A673 (cell line): Measurements from ENCODE around the gene PTPRR. TPM values are rescaled to one million over a fixed set of nuclear protein-coding genes. Genes with fewer than 3 reads are reported as not detected.

Experiments used
- BruUV-seq: library from RNA; stranded (reverse); fragments of 400-500 nt; replicated peaks from 2 replicates; lab custom pipeline; 2021; lab: Mats Ljungman, UMichigan
- CTCF ChIA-PET: fragments of 300-600 bp; sonication (Branson Sonifier 250); formaldehyde crosslinking; loops from one replicate; lab custom pipeline; 2022; ENCODE audit warnings: antibody characterized with exemption; lab: Charles Lee
- POLR2A ChIA-PET: fragments of 300-600 bp; sonication (Branson Sonifier 250); formaldehyde crosslinking; loops from one replicate; lab custom pipeline; 2022; ENCODE audit warnings: antibody characterized with exemption; ENCODE audit not compliant: low non-redundant PET; lab: Charles Lee
- DNase-seq: peaks from one replicate; pipeline ENCODE4 v3.0.0-alpha.2; 2015; ENCODE audit warnings: low spot score
- H3K27ac ChIP-seq: fragments of 200-600 bp; sonication (generic); 2 replicates; pipeline ENCODE4 v1.5.1; 2016; ENCODE audit warnings: mixed run types, low read depth, mild to moderate bottlenecking, mixed read lengths, antibody characterized with exemption, low read length; ENCODE audit not compliant: poor library complexity, severe bottlenecking
- H3K27me3 ChIP-seq: fragments of 200-600 bp; sonication (generic); replicated peaks from 2 replicates; pipeline ENCODE4 v1.6.1; 2017; ENCODE audit warnings: mixed run types, low read depth, mild to moderate bottlenecking, mixed read lengths, antibody characterized with exemption, low read length; ENCODE audit not compliant: insufficient read depth, poor library complexity
- H3K36me3 ChIP-seq: fragments of 200-600 bp; sonication (generic); 2 replicates; pipeline ENCODE4 v1.6.1; 2016; ENCODE audit warnings: mixed run types, mild to moderate bottlenecking, mixed read lengths, antibody characterized with exemption, low read length; ENCODE audit not compliant: insufficient read depth, poor library complexity, severe bottlenecking
- H3K4me1 ChIP-seq: fragments of 200-600 bp; sonication (generic); 2 replicates; pipeline ENCODE4 v1.6.1; 2017; ENCODE audit warnings: mixed run types, mild to moderate bottlenecking, mixed read lengths, antibody characterized with exemption, low read length; ENCODE audit not compliant: insufficient read depth, poor library complexity, severe bottlenecking
- H3K4me3 ChIP-seq: fragments of 200-600 bp; sonication (generic); 2 replicates; pipeline ENCODE4 v1.5.1; 2016; ENCODE audit warnings: low read depth, mixed run types, mild to moderate bottlenecking, mixed read lengths, low read length; ENCODE audit not compliant: poor library complexity, severe bottlenecking
- H3K9me3 ChIP-seq: fragments of 200-600 bp; sonication (generic); 2 replicates; pipeline ENCODE4 v1.6.1; 2016; ENCODE audit warnings: mixed run types, low read depth, mild to moderate bottlenecking, mixed read lengths, antibody characterized with exemption, low read length; ENCODE audit not compliant: poor library complexity, severe bottlenecking
- EZH2 ChIP-seq: fragments of 200-600 bp; sonication (generic); IDR thresholded peaks from 2 replicates; pipeline ENCODE4 v1.6.1; 2017; ENCODE audit warnings: borderline replicate concordance, low read depth, mild to moderate bottlenecking, mixed read lengths, antibody characterized with exemption, low read length; ENCODE audit not compliant: poor library complexity, severe bottlenecking
- intact Hi-C: fragments of 100-400 bp; cut with micrococcal nuclease; formaldehyde crosslinking; loops from one replicate; pipeline ENCODE4 v1.10.0; 2022; ENCODE audit not compliant: unreplicated experiment
- total RNA-seq: library from RNA; stranded (reverse); gene quantifications from 2 replicates; pipeline ENCODE4 v1.2.3, GENCODE V29; 2021
- TF ChIP-seq, protein P1 (sequence below): fragments of 300-800, 200-600 bp; sonication (generic); conservative IDR thresholded peaks from 2 replicates; pipeline ENCODE4 v1.5.1; 2017; ENCODE audit warnings: low read depth, mild to moderate bottlenecking, antibody characterized with exemption, low read length, moderate library complexity, mixed read lengths

The PTPRR gene
- total RNA-seq, 1 experiment from 2014 or later, result not detected

GRCh38 chr12:70590549-70591226 lies 329.9 kb downstream of the PTPRR start:
- Histone ChIP-seq H3K4me3 (no peak overlapping the region), H3K27ac (no peak overlapping the region), H3K27me3 (no peaks in the 10 kb centered on the region), H3K36me3 (no peaks in the 10 kb centered on the region), H3K9me3 (no peaks in the 10 kb centered on the region), H3K4me1 (no peaks in the 10 kb centered on the region)
- BruUV-seq, result no TSS peak
- intact Hi-C loops, result loop anchor here (1.0 kb wide), 1 partner anchor 128 kb away; no protein-coding TSS in a partner anchor
- TF ChIP-seq EZH2, result no peak
- TF ChIP-seq, protein P1, sequence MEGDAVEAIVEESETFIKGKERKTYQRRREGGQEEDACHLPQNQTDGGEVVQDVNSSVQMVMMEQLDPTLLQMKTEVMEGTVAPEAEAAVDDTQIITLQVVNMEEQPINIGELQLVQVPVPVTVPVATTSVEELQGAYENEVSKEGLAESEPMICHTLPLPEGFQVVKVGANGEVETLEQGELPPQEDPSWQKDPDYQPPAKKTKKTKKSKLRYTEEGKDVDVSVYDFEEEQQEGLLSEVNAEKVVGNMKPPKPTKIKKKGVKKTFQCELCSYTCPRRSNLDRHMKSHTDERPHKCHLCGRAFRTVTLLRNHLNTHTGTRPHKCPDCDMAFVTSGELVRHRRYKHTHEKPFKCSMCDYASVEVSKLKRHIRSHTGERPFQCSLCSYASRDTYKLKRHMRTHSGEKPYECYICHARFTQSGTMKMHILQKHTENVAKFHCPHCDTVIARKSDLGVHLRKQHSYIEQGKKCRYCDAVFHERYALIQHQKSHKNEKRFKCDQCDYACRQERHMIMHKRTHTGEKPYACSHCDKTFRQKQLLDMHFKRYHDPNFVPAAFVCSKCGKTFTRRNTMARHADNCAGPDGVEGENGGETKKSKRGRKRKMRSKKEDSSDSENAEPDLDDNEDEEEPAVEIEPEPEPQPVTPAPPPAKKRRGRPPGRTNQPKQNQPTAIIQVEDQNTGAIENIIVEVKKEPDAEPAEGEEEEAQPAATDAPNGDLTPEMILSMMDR, result no peak
- CTCF ChIA-PET, result interaction anchor here (0.7 to 0.8 kb wide), 3 partner anchors 134 to 690 kb away, joined by 6 to 8 read pairs (median 7); no protein-coding TSS in a partner anchor
- POLR2A ChIA-PET, result no interaction called here
- no peak for DNase-seq

DNA sequence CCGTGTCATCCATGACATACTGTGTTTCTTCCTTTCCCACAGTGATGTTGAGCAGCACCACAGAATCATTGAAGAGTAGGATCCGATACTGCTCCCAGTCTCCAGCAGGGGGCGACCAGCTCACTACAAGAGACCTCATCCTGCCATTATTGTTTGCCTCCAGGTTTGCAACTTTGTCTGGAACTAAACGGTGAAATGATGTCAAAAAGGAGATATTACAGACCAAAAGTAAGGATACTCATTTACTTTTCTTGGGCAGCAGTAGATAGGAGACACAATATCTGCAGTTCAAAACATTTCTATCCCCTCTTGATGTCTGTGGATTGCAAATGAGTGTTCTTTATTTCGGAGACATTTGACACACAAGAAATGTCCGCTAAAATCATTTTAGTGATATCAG lies 330.5 kb downstream of the PTPRR start:
- H3K4me3 ChIP-seq, result no peak overlapping the region
- no peaks in the 10 kb centered on the region for H3K9me3 ChIP-seq
- CTCF ChIA-PET, result interaction anchor here (0.5 to 1.1 kb wide), 4 partner anchors 13 to 689 kb away, joined by 3 to 8 read pairs (median 5); no protein-coding TSS in a partner anchor
- no peaks in the 10 kb centered on the region for H3K4me1 ChIP-seq
- TF ChIP-seq, protein P1, result peak; percentile 90
- no peak for TF ChIP-seq EZH2
- no peaks in the 10 kb centered on the region for H3K27me3 ChIP-seq
- no peak overlapping the region for H3K27ac ChIP-seq
- intact Hi-C loops, result loop anchor here (1.0 kb wide), 1 partner anchor 128 kb away; no protein-coding TSS in a partner anchor
- BruUV-seq, result no TSS peak
- peak; percentile 76 for DNase-seq
- POLR2A ChIA-PET, result no interaction called here
- no peaks in the 10 kb centered on the region for H3K36me3 ChIP-seq

Other genes with a start within 250 kb of the PTPRR start
- 74.7 and 79.4 TPM in 2 replicates for gene TSPAN8, start 237.3 kb upstream of the PTPRR start, total RNA-seq